Measurements from ENCODE around the gene FOXL3. TPM values are rescaled to one million over a fixed set of nuclear protein-coding genes. Genes with fewer than 3 reads are reported as not detected.

FOXL3 gene
- total and polyA plus RNA-seq, 4 donors = not detected

DNA sequence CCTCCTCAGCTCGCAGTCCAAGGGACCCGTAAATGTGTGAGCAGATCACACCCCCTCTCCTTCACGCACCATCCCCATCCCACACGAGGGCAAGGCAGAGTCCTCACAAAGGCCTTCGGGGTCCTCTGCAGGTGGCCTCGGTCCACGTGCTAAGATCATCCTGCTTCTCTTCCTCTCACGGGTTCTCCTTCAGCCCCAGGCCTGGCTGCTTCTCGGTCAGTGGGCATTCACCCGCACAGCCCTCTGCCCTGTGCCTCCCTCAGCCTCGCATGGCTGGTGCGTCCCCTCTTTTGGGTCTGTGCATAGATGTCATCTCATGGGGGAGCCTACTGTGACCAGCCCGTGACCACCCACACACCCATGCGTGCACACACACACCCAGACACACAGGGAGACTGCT lies 17.3 kb upstream of the FOXL3 start:
- no peak for DNase-seq
- Histone ChIP-seq H3K36me3 (ENCODE audit: control insufficient read depth in 4 of 4, insufficient read depth in 4 of 4, low read length in 4 of 4) (no peaks in the 10 kb centered on the region), H3K9me3 (ENCODE audit: control insufficient read depth in 4 of 4, insufficient read depth in 3 of 4, low read length in 3 of 4) (peaks cover 0 to 7% (median 0%) of the 10 kb centered on the region in 4 donors), H3K4me1 (ENCODE audit: control insufficient read depth in 5 of 5, insufficient read depth in 5 of 5, low read length in 5 of 5) (no peaks in the 10 kb centered on the region), H3K27me3 (ENCODE audit: control insufficient read depth in 3 of 3, insufficient read depth in 3 of 3, low read length in 2 of 3) (peaks cover 0 to 3% (median 0%) of the 10 kb centered on the region in 3 donors), H3K9ac (ENCODE audit: insufficient read depth in 1 of 2, low read length in 2 of 2) (no peak overlapping the region), H3K4me3 (no peak overlapping the region), H3K27ac (ENCODE audit: low read depth in 1 of 2, low read length in 1 of 2) (no peak overlapping the region)
- WGBS, 2 donors = 84 to 86% methylated on average over 14 of the region's 14 CpGs
- no peak for ATAC-seq (ENCODE audit: insufficient read depth, low FRiP score)
- TF ChIP-seq CTCF (IDR thresholded peaks at IDR 0.05; ENCODE audit: control extremely low read depth, extremely low read depth) = no peak

- H3K36me3 ChIP-seq (ENCODE audit: control insufficient read depth in 4 of 4, insufficient read depth in 4 of 4, low read length in 4 of 4) = no peaks in the 10 kb centered on the region
- TF ChIP-seq CTCF (IDR thresholded peaks at IDR 0.05; ENCODE audit: control extremely low read depth, extremely low read depth) = no peak
- H3K4me3 ChIP-seq = no peak overlapping the region
- WGBS, 2 donors = 95 to 96% methylated on average over 7 of the region's 7 CpGs
- no peaks in the 10 kb centered on the region for H3K4me1 ChIP-seq (ENCODE audit: control insufficient read depth in 5 of 5, insufficient read depth in 5 of 5, low read length in 5 of 5)
- DNase-seq (no peak), ATAC-seq (ENCODE audit: insufficient read depth, low FRiP score) (no peak)
- H3K27me3 ChIP-seq (ENCODE audit: control insufficient read depth in 3 of 3, insufficient read depth in 3 of 3, low read length in 2 of 3) = no peaks in the 10 kb centered on the region
- H3K9ac ChIP-seq (ENCODE audit: insufficient read depth in 1 of 2, low read length in 2 of 2) = no peak overlapping the region
- peaks cover 0 to 7% (median 0%) of the 10 kb centered on the region in 4 donors for H3K9me3 ChIP-seq (ENCODE audit: control insufficient read depth in 4 of 4, insufficient read depth in 3 of 4, low read length in 3 of 4)
- no peak overlapping the region for H3K27ac ChIP-seq (ENCODE audit: low read depth in 1 of 2, low read length in 1 of 2)
These were observed 16.6 kb upstream of the FOXL3 start for GRCh38 chr7:273327-273726.

GRCh38 chr7:274266-274665 lies 15.7 kb upstream of the FOXL3 start:
- Histone ChIP-seq H3K27me3 (ENCODE audit: control insufficient read depth in 3 of 3, insufficient read depth in 3 of 3, low read length in 2 of 3) (no peaks in the 10 kb centered on the region), H3K9ac (ENCODE audit: insufficient read depth in 1 of 2, low read length in 2 of 2) (no peak overlapping the region), H3K4me1 (ENCODE audit: control insufficient read depth in 5 of 5, insufficient read depth in 5 of 5, low read length in 5 of 5) (no peaks in the 10 kb centered on the region), H3K4me3 (no peak overlapping the region), H3K27ac (ENCODE audit: low read depth in 1 of 2, low read length in 1 of 2) (no peak overlapping the region), H3K36me3 (ENCODE audit: control insufficient read depth in 4 of 4, insufficient read depth in 4 of 4, low read length in 4 of 4) (no peaks in the 10 kb centered on the region), H3K9me3 (ENCODE audit: control insufficient read depth in 4 of 4, insufficient read depth in 3 of 4, low read length in 3 of 4) (peaks cover 0 to 7% (median 0%) of the 10 kb centered on the region in 4 donors)
- ATAC-seq (ENCODE audit: insufficient read depth, low FRiP score) = no peak
- 40 to 41% methylated on average over 2 of the region's 2 CpGs for WGBS, 2 donors
- TF ChIP-seq CTCF (IDR thresholded peaks at IDR 0.05; ENCODE audit: control extremely low read depth, extremely low read depth) = no peak
- DNase-seq = no peak

- H3K27me3 ChIP-seq (ENCODE audit: control insufficient read depth in 3 of 3, insufficient read depth in 3 of 3, low read length in 2 of 3) = no peaks in the 10 kb centered on the region
- DNase-seq (no peak), ATAC-seq (ENCODE audit: insufficient read depth, low FRiP score) (no peak)
- no peaks in the 10 kb centered on the region for H3K4me1 ChIP-seq (ENCODE audit: control insufficient read depth in 5 of 5, insufficient read depth in 5 of 5, low read length in 5 of 5)
- no peak overlapping the region for H3K4me3 ChIP-seq
- H3K27ac ChIP-seq (ENCODE audit: low read depth in 1 of 2, low read length in 1 of 2) = no peak overlapping the region
- H3K36me3 ChIP-seq (ENCODE audit: control insufficient read depth in 4 of 4, insufficient read depth in 4 of 4, low read length in 4 of 4) = no peaks in the 10 kb centered on the region
- H3K9ac ChIP-seq (ENCODE audit: insufficient read depth in 1 of 2, low read length in 2 of 2) = no peak overlapping the region
- 75 to 82% methylated on average over 9 to 10 of the region's 10 CpGs for WGBS, 2 donors
- peaks cover 0 to 7% (median 0%) of the 10 kb centered on the region in 4 donors for H3K9me3 ChIP-seq (ENCODE audit: control insufficient read depth in 4 of 4, insufficient read depth in 3 of 4, low read length in 3 of 4)
- TF ChIP-seq CTCF (IDR thresholded peaks at IDR 0.05; ENCODE audit: control extremely low read depth, extremely low read depth) = no peak
These were observed 13.6 kb upstream of the FOXL3 start for GRCh38 chr7:276230-276835.
